HepG2 (cell line): ENCODE data around the gene PSMB9. TPM values are rescaled to one million over a fixed set of nuclear protein-coding genes. Genes with fewer than 3 reads are reported as not detected.

Experiments used
- ATAC-seq: fragments of 200-7000 bp; cut with Tn5 transposase; 3 replicates; pipeline ENCODE4 v1.9.1; 2020; ENCODE audit warnings: mild to moderate bottlenecking, moderate library complexity
- BruUV-seq: library from RNA; stranded (reverse); fragments of 400-500 nt; replicated peaks from 2 replicates; lab custom pipeline; 2021; lab: Mats Ljungman, UMichigan
- CTCF ChIA-PET: fragments of 300-600 bp; formaldehyde crosslinking; extraction: SDS; loops from one replicate; lab custom pipeline; 2021; ENCODE audit warnings: low total read pairs, inconsistent platforms, low intra/inter-chr PET ratio; lab: Yijun Ruan, JAX
- POLR2A ChIA-PET: fragments of 350-600 bp; sonication (Branson Sonifier 250); formaldehyde crosslinking; loops from one replicate; lab custom pipeline; 2020; ENCODE audit warnings: antibody characterized with exemption, inconsistent platforms; lab: Yijun Ruan, JAX
- DNase-seq: peaks from one replicate; pipeline ENCODE4 v3.0.0-alpha.2; 2015; ENCODE audit warnings: low spot score
- FAIRE-seq: peaks from 3 replicates; lab custom pipeline; 2011; peaks lifted over from hg19 to GRCh38; lab: Jason Lieb, UNC
- H2AFZ ChIP-seq: one replicate; pipeline ENCODE4 v1.6.1; 2011; ENCODE audit warnings: low read length, inconsistent platforms
- H3K27ac ChIP-seq: fragments of 300-600 bp; 3 replicates; pipeline ENCODE4 v1.8.0; 2011; ENCODE audit warnings: mixed run types, mild to moderate bottlenecking, mixed read lengths, low read length, inconsistent platforms; ENCODE audit not compliant: insufficient read depth; ENCODE audit errors: extremely low read length
- H3K27me3 ChIP-seq, 2 experiments: fragments of 200-600 bp in 1 of 2; 2 replicates in 1 of 2; 3 replicates in 1 of 2; pipeline versions ENCODE4 v1.6.0 to v1.8.0; 2011; ENCODE audit warnings: low read length in 2 of 2, mild to moderate bottlenecking in 2 of 2, moderate library complexity in 2 of 2, inconsistent platforms in 1 of 2; ENCODE audit not compliant: insufficient read depth in 2 of 2, control insufficient read depth in 1 of 2
- H3K36me3 ChIP-seq, 2 experiments: fragments of 200-600 bp in 1 of 2; replicated peaks in 1 of 2; 2 replicates in 1 of 2; 3 replicates in 1 of 2; pipeline versions ENCODE4 v1.5.1 to v1.8.0; 2011; ENCODE audit warnings: low read length in 2 of 2, inconsistent platforms in 1 of 2; ENCODE audit not compliant: insufficient read depth in 2 of 2, control insufficient read depth in 1 of 2
- H3K4me1 ChIP-seq: 2 replicates; pipeline ENCODE4 v1.5.1; 2012; ENCODE audit warnings: low read length, inconsistent platforms; ENCODE audit not compliant: insufficient read depth
- H3K4me2 ChIP-seq: 2 replicates; pipeline ENCODE4 v1.6.0; 2011; ENCODE audit warnings: low read depth, low read length, inconsistent platforms
- H3K4me3 ChIP-seq, 3 experiments: fragments of 200-600 bp in 1 of 3; sonication (generic), shearing (Covaris generic) in 1 of 3; replicated peaks in 1 of 3; 2 replicates each; pipeline ENCODE4 v1.5.1; 2011 to 2016; ENCODE audit warnings: low read length in 3 of 3, inconsistent platforms in 2 of 3, low read depth in 2 of 3, mild to moderate bottlenecking in 2 of 3, control low read depth in 1 of 3, mixed read lengths in 1 of 3; ENCODE audit not compliant: insufficient read depth in 1 of 3
- H3K79me2 ChIP-seq: one replicate; pipeline ENCODE4 v1.6.1; 2011; ENCODE audit warnings: low read length, inconsistent platforms; ENCODE audit not compliant: insufficient read depth
- H3K9ac ChIP-seq: 2 replicates; pipeline ENCODE4 v1.6.0; 2011; ENCODE audit warnings: mild to moderate bottlenecking, low read depth, low read length, inconsistent platforms; ENCODE audit not compliant: insufficient read depth
- H3K9me3 ChIP-seq: 2 replicates; pipeline ENCODE4 v1.5.1; 2012; ENCODE audit warnings: mild to moderate bottlenecking, low read length
- H4K20me1 ChIP-seq: 2 replicates; pipeline ENCODE4 v1.6.0; 2011; ENCODE audit warnings: inconsistent platforms, mild to moderate bottlenecking, low read length, moderate library complexity; ENCODE audit not compliant: insufficient read depth
- AHR ChIP-seq: IDR thresholded peaks from 2 replicates; pipeline ENCODE4 v1.6.1; 2018; ENCODE audit warnings: missing genetic modification reagents, missing compliant biosample characterization
- AKAP8 ChIP-seq: sonication (generic); formaldehyde crosslinking; IDR thresholded peaks from 2 replicates; pipeline ENCODE4 v1.5.1; 2020; ENCODE audit warnings: mild to moderate bottlenecking, missing genetic modification reagents
- CREB1 ChIP-seq, 2 experiments: fragments of 450-650 bp in 1 of 2; IDR thresholded peaks; 2 replicates each; pipeline ENCODE4 v1.6.1; 2016 to 2017; ENCODE audit warnings: control low read depth in 1 of 2, mild to moderate bottlenecking in 1 of 2, missing compliant biosample characterization in 1 of 2, missing genetic modification characterization in 1 of 2
- ETV5 ChIP-seq: IDR thresholded peaks from 2 replicates; pipeline ENCODE4 v1.6.1; 2018; ENCODE audit warnings: missing biosample characterization, missing genetic modification reagents, inconsistent platforms, borderline replicate concordance
- HNRNPK ChIP-seq: fragments of 200-400 bp; formaldehyde crosslinking; IDR thresholded peaks from 2 replicates; pipeline ENCODE4 v1.6.1; 2018; ENCODE audit warnings: low read length, low read depth, moderate library complexity, mild to moderate bottlenecking; ENCODE audit not compliant: poor library complexity, severe bottlenecking
- KDM1A ChIP-seq: IDR thresholded peaks from 2 replicates; pipeline ENCODE4 v1.6.1; 2016; ENCODE audit warnings: missing compliant biosample characterization
- NR2C2 ChIP-seq: sonication (generic); formaldehyde crosslinking; IDR thresholded peaks from 2 replicates; pipeline ENCODE4 v1.4.0; 2020; ENCODE audit warnings: missing genetic modification reagents, mild to moderate bottlenecking, moderate library complexity, borderline replicate concordance
- POLR2AphosphoS5 ChIP-seq: IDR thresholded peaks from 2 replicates; pipeline ENCODE4 v1.6.1; 2012; ENCODE audit warnings: low read depth, low read length
- REST ChIP-seq, 2 experiments: IDR thresholded peaks; 2 replicates each; pipeline ENCODE4 v1.6.1; 2011 to 2012; ENCODE audit warnings: low read length in 2 of 2, borderline replicate concordance in 1 of 2, low read depth in 1 of 2, mild to moderate bottlenecking in 1 of 2, moderate library complexity in 1 of 2
- SMAD3 ChIP-seq: sonication (generic); formaldehyde crosslinking; IDR thresholded peaks from 2 replicates; pipeline ENCODE4 v1.4.0; 2020; ENCODE audit warnings: missing genetic modification reagents
- SMC3 ChIP-seq: IDR thresholded peaks from 2 replicates; pipeline ENCODE4 v1.6.1; 2011; ENCODE audit warnings: low read length, improper control_type of control experiment
- SPEN ChIP-seq: sonication (generic); formaldehyde crosslinking; IDR thresholded peaks from 2 replicates; pipeline ENCODE4 v1.5.1; 2020; ENCODE audit warnings: low read depth, mild to moderate bottlenecking, missing genetic modification reagents
- ZBTB14 ChIP-seq: sonication (generic); formaldehyde crosslinking; IDR thresholded peaks from 2 replicates; pipeline ENCODE4 v1.4.0; 2020; ENCODE audit warnings: missing genetic modification reagents
- ZNF446 ChIP-seq: sonication (generic); formaldehyde crosslinking; IDR thresholded peaks from 2 replicates; pipeline ENCODE4 v1.5.0; 2020; ENCODE audit warnings: mild to moderate bottlenecking, missing genetic modification reagents
- WGBS: methylation state at CpG from one replicate; pipeline ENCODE4 v1.1.6; 2017; ENCODE audit warnings: low lambda C conversion rate; 5-methylcytosine and 5-hydroxymethylcytosine counted together
- in situ Hi-C: cut with HindIII; loops from 2 replicates; pipeline ENCODE4 v1.10.0; 2017; ENCODE audit warnings: low pct_unique_long_range_greater_than_20kb; ENCODE audit not compliant: extremely low pct_ligation_motif_present
- intact Hi-C: fragments of 100-400 bp; cut with micrococcal nuclease; formaldehyde crosslinking; loops from one replicate; pipeline ENCODE4 v1.10.0; 2022; ENCODE audit not compliant: unreplicated experiment
- polyA plus RNA-seq, 8 experiments: library from polyadenylated mRNA; depleted of rRNA in 3 of 8; stranded (reverse) in 7 of 8; unstranded in 1 of 8; fragments of >200 nt; fragmentation: Illumina TruSeq in 4 of 8; extraction: Trizol in 4 of 8; gene quantifications; 2 replicates each; pipeline versions ENCODE4 v1.2.1 to v1.2.3, GENCODE V29; 2011 to 2016; ENCODE audit warnings: low read depth in 4 of 8, missing spikeins in 1 of 8, mixed read lengths in 1 of 8; ENCODE audit not compliant: insufficient read depth in 1 of 8
- total RNA-seq, 5 experiments: library from RNA; depleted of rRNA; stranded (reverse); fragments of >200 nt; fragmentation: Illumina TruSeq; extraction: Trizol; gene quantifications; 2 replicates each; pipeline ENCODE4 v1.2.3, GENCODE V29; 2016; ENCODE audit warnings: low read depth in 1 of 5
- TF ChIP-seq, protein P1 (sequence below): sonication (generic); formaldehyde crosslinking; IDR thresholded peaks from 2 replicates; pipeline ENCODE4 v1.4.0; 2020; ENCODE audit warnings: missing genetic modification reagents

PSMB9 gene
- total and polyA plus RNA-seq, 2 of the 13 experiments (the other 11 are each of a cell fraction or from before 2014, with no cell fraction given): 15.6 to 16.0 TPM

DNA sequence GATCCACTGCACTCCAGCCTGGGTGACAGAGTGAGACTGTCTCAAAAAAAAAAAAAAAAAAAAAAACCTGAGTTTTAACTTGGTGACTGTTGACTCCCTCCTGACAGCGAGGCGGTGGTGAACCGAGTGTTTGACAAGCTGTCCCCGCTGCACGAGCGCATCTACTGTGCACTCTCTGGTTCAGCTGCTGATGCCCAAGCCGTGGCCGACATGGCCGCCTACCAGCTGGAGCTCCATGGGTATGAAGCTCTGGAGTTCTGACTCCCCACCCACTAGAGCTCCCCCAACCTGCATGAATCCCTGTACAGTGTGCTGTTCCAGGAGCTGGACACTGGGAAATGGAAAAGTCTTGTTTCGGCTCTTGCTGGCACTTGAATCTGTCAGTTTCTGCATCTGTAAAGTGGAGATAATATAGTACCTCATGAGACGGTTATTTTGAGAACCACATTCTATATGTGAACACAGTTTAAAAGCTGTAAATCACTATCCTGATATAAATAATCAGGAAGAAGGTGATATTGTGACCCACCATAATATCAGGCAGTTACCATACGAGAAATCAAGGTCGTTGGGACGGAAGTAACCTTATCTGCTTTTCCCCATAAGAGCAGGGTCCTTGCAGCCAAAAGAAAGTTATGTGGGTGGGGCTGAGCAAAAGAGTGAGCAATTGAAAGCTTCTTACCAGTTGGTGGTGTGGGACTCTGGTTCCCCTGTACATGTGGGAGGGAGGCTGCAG, 3.3 kb downstream of the PSMB9 start:
- H3K4me3 ChIP-seq: no peak overlapping the region
- H3K9ac ChIP-seq: no peak overlapping the region
- no peaks in the 10 kb centered on the region for H3K79me2 ChIP-seq
- 91% methylated on average over 14 of the region's 14 CpGs for WGBS
- no peaks in the 10 kb centered on the region for H3K36me3 ChIP-seq
- TF ChIP-seq ETV5 (no peak), NR2C2 (CRISPR knock-in tag) (no peak), ZBTB14 (CRISPR knock-in tag) (no peak), REST (IDR thresholded peaks at IDR 0.05; ENCODE audit: borderline replicate concordance in 1 of 2, low read depth in 1 of 2, low read length in 2 of 2) (no peak), SMAD3 (CRISPR knock-in tag) (no peak), SPEN (CRISPR knock-in tag) (no peak), CREB1 (IDR thresholded peaks at IDR 0.05) (no peak), CREB1 (CRISPR knock-in tag; IDR thresholded peaks at IDR 0.05) (no peak), SMC3 (no peak), AHR (no peak), POLR2AphosphoS5 (no peak), KDM1A (CRISPR knock-in tag) (no peak), HNRNPK (no peak), ZNF446 (CRISPR knock-in tag) (no peak), AKAP8 (CRISPR knock-in tag) (no peak)
- TF ChIP-seq, protein P1, sequence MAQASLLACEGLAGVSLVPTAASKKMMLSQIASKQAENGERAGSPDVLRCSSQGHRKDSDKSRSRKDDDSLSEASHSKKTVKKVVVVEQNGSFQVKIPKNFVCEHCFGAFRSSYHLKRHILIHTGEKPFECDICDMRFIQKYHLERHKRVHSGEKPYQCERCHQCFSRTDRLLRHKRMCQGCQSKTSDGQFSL (CRISPR knock-in tag): no peak
- H3K9me3 ChIP-seq: no peaks in the 10 kb centered on the region
- H3K4me2 ChIP-seq: no peak overlapping the region
- no peaks in the 10 kb centered on the region; a peak in 1 of 5 replicates for H3K27me3 ChIP-seq
- in situ Hi-C loops: no loop called here
- CTCF ChIA-PET: no interaction called here
- intact Hi-C loops: no loop called here
- POLR2A ChIA-PET: no interaction called here
- peaks cover 30% of the 10 kb centered on the region for H3K4me1 ChIP-seq
- DNase-seq (no peak), ATAC-seq (no peak), FAIRE-seq (no peak)
- BruUV-seq: no TSS peak
- no peaks in the 10 kb centered on the region for H4K20me1 ChIP-seq
- no peak overlapping the region for H3K27ac ChIP-seq
- H2AFZ ChIP-seq: no peak overlapping the region
